ENCODE results near the gene PTPN13. TPM values are rescaled to one million over a fixed set of nuclear protein-coding genes. Genes with fewer than 3 reads are reported as not detected.

The PTPN13 gene
- total RNA-seq, 1 experiment from 2014 or later: 47.9 TPM

DNA sequence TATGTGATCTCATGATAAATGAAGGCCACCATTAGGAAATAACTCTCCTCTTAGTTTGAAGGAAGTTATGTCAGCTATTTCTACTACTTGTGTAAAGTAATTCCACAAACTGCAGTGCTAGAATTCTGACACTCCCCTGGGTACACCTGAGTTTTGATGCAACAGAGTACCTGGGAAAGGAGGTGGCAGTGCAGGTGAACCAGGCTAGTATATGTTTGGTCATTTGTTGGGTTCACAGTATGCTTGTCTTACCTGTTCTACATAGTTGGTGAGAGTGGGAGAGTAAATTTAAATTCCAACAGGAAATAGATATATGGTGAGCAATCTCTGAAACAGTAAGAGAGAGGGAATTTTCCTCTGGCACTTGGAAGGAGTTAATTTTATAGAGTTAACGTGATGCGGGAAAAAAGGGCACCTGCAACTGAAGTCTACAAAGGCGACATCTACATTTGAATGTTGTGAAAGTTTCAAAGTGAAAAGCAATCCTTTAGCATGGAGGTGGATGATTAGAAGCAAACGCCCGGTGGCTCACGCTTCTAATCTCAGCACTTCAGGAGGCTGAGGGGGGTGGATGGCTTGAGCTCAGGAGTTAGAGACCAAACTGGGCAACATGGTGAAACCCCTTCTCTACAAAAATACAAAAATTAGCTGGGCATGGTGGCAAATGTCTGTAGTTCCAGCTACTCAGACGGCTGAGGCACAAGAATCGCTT lies 263.4 kb downstream of the PTPN13 start:
- no peak for DNase-seq (ENCODE audit: low read depth, low spot score)
- in situ Hi-C loops (cut with HindIII; ENCODE audit: low pct_unique_long_range_greater_than_20kb, low sequenced_read_pairs): no loop called here

Other genes with a start within 250 kb of the PTPN13 start
- gene MAPK10, start 234.3 kb upstream of the PTPN13 start, total RNA-seq (2014; rRNA removed; shearing (Covaris generic)): 0.58 and 0.83 TPM in 2 replicates

All from SK-MEL-5 (cell line).